Caco-2 (cell line): ENCODE results near the gene CACNA1H. TPM values are rescaled to one million over a fixed set of nuclear protein-coding genes. Genes with fewer than 3 reads are reported as not detected.

ENCODE experiments used
- BruUV-seq: library from RNA; stranded (reverse); fragments of 400-500 nt; replicated peaks from 2 replicates; lab custom pipeline; 2021; lab: Mats Ljungman, UMichigan
- CTCF ChIA-PET: fragments of 300-600 bp; sonication (Branson Sonifier 250); formaldehyde crosslinking; loops from one replicate; lab custom pipeline; 2022; ENCODE audit warnings: antibody characterized with exemption; lab: Charles Lee
- POLR2A ChIA-PET: fragments of 300-600 bp; sonication (Branson Sonifier 250); formaldehyde crosslinking; loops from one replicate; lab custom pipeline; 2022; ENCODE audit warnings: antibody characterized with exemption; lab: Charles Lee
- DNase-seq, 2 experiments: peaks; one replicate each; pipeline versions ENCODE4 v3.0.0 to v3.0.0-alpha.2; 2020 to 2022
- H3K27me3 ChIP-seq: replicated peaks from 2 replicates; pipeline ENCODE4 v1.6.0; 2011; ENCODE audit warnings: low read length; ENCODE audit not compliant: control insufficient read depth, insufficient read depth
- H3K36me3 ChIP-seq: 2 replicates; pipeline ENCODE4 v1.5.1; 2011; ENCODE audit warnings: low read length; ENCODE audit not compliant: control insufficient read depth, insufficient read depth
- H3K4me1 ChIP-seq: fragments of 250-450 bp; sonication (Bioruptor Pico); 2 replicates; pipeline ENCODE4 v1.5.1; 2020; ENCODE audit warnings: mild to moderate bottlenecking
- H3K4me3 ChIP-seq: 2 replicates; pipeline ENCODE4 v1.5.1; 2011; ENCODE audit warnings: low read depth, mild to moderate bottlenecking, control low read depth, low read length
- H3K9me3 ChIP-seq: fragments of 250-450 bp; sonication (Bioruptor Pico); 2 replicates; pipeline ENCODE4 v1.5.1; 2020; ENCODE audit warnings: mild to moderate bottlenecking, moderate library complexity
- H3K27ac Mint-ChIP-seq: one replicate; pipeline ENCODE4 v1.8.0; 2022; ENCODE audit warnings: mixed read lengths; ENCODE audit not compliant: unreplicated experiment
- H3K27me3 Mint-ChIP-seq: one replicate; pipeline ENCODE4 v1.8.0; 2022; ENCODE audit warnings: mixed read lengths; ENCODE audit not compliant: insufficient read depth, unreplicated experiment
- H3K36me3 Mint-ChIP-seq: one replicate; pipeline ENCODE4 v1.8.0; 2022; ENCODE audit warnings: mild to moderate bottlenecking, mixed read lengths; ENCODE audit not compliant: insufficient read depth, unreplicated experiment
- H3K4me1 Mint-ChIP-seq: one replicate; pipeline ENCODE4 v1.8.0; 2022; ENCODE audit warnings: low read depth, mixed read lengths; ENCODE audit not compliant: unreplicated experiment
- H3K4me3 Mint-ChIP-seq: one replicate; pipeline ENCODE4 v1.8.0; 2022; ENCODE audit warnings: mild to moderate bottlenecking, moderate library complexity, mixed read lengths; ENCODE audit not compliant: unreplicated experiment
- H3K9me3 Mint-ChIP-seq: one replicate; pipeline ENCODE4 v1.8.0; 2022; ENCODE audit warnings: mixed read lengths; ENCODE audit not compliant: unreplicated experiment
- CTCF ChIP-seq, 2 experiments: fragments of 200-600 bp in 1 of 2; IDR thresholded peaks; 1 replicate in 1 of 2; 2 replicates in 1 of 2; pipeline versions ENCODE4 v1.5.1 to v1.8.0; 2011 to 2022; ENCODE audit warnings: antibody characterized with exemption in 1 of 2, control low read depth in 1 of 2, inconsistent platforms in 1 of 2, low read depth in 1 of 2, low read length in 1 of 2, mild to moderate bottlenecking in 1 of 2, moderate library complexity in 1 of 2; ENCODE audit not compliant: insufficient read depth in 1 of 2, severe bottlenecking in 1 of 2, unreplicated experiment in 1 of 2
- intact Hi-C: fragments of 100-400 bp; cut with micrococcal nuclease; formaldehyde crosslinking; loops from one replicate; pipeline ENCODE4 v1.10.0; 2022; ENCODE audit not compliant: unreplicated experiment
- total RNA-seq: library from RNA; stranded (reverse); gene quantifications from 2 replicates; pipeline ENCODE4 v1.2.3, GENCODE V29; 2022

Gene CACNA1H
- total RNA-seq, 1 experiment from 2014 or later: 5.1 TPM

GRCh38 chr16:1137604-1138003 is 15.3 kb upstream of the CACNA1H start:
- no peaks in the 10 kb centered on the region for H3K36me3 Mint-ChIP-seq
- no peak overlapping the region for H3K27ac Mint-ChIP-seq
- intact Hi-C loops: no loop called here
- H3K9me3 Mint-ChIP-seq: no peaks in the 10 kb centered on the region
- Histone ChIP-seq H3K4me1 (no peaks in the 10 kb centered on the region), H3K27me3 (no peaks in the 10 kb centered on the region), H3K9me3 (no peaks in the 10 kb centered on the region), H3K4me3 (no peak overlapping the region), H3K36me3 (no peaks in the 10 kb centered on the region)
- no peak overlapping the region for H3K4me3 Mint-ChIP-seq
- no TSS peak for BruUV-seq
- CTCF ChIA-PET: no interaction called here
- peaks cover 12% of the 10 kb centered on the region for H3K27me3 Mint-ChIP-seq
- DNase-seq: no peak
- POLR2A ChIA-PET: no interaction called here
- TF ChIP-seq CTCF (IDR thresholded peaks at IDR 0.05; ENCODE audit: insufficient read depth in 1 of 2, low read depth in 1 of 2, low read length in 1 of 2, severe bottlenecking in 1 of 2, unreplicated experiment in 1 of 2): no peak
- no peaks in the 10 kb centered on the region for H3K4me1 Mint-ChIP-seq

DNA sequence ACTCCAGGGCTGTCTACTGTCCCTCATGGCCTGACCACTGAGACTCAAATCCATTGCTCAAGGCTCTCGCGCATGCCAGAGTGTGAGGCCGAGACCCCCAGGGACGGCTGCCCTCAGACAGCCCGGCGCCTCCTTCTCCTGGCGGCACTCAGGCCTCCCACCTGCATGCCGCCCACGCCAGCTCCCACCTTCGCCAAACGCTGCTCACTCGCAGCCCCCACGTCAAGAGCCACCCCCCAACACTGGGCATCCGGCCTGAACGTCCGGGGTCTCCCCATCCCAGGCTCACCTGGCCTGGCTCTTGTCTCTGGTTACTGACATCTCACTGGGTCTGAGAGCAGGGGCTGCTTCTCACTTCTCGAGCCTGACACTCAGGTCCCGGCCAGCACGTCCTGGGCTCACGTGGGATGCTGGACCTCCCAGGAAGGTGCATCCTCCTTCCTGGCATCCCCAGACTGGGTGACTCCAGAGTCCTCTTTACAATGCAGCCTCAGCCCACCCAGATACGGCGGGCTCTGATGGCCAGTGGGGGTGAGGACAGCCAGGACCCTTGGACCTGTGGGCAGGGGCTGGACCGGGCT is 12.2 kb upstream of the CACNA1H start:
- CTCF ChIA-PET: no interaction called here
- Mint-ChIP-seq H3K9me3 (no peaks in the 10 kb centered on the region), H3K36me3 (no peaks in the 10 kb centered on the region), H3K4me1 (no peaks in the 10 kb centered on the region), H3K27ac (no peak overlapping the region), H3K4me3 (no peak overlapping the region), H3K27me3 (peaks cover 12% of the 10 kb centered on the region)
- H3K4me1 ChIP-seq: no peaks in the 10 kb centered on the region
- no peak overlapping the region for H3K4me3 ChIP-seq
- no peaks in the 10 kb centered on the region for H3K9me3 ChIP-seq
- DNase-seq: no peak
- no TSS peak for BruUV-seq
- no peaks in the 10 kb centered on the region for H3K36me3 ChIP-seq
- TF ChIP-seq CTCF (IDR thresholded peaks at IDR 0.05; ENCODE audit: insufficient read depth in 1 of 2, low read depth in 1 of 2, low read length in 1 of 2, severe bottlenecking in 1 of 2, unreplicated experiment in 1 of 2): no peak
- intact Hi-C loops: no loop called here
- H3K27me3 ChIP-seq: no peaks in the 10 kb centered on the region
- POLR2A ChIA-PET: no interaction called here

GRCh38 chr16:1141191-1141590 is 11.7 kb upstream of the CACNA1H start:
- no peaks in the 10 kb centered on the region for H3K9me3 ChIP-seq
- H3K4me3 Mint-ChIP-seq: no peak overlapping the region
- BruUV-seq: no TSS peak
- H3K36me3 Mint-ChIP-seq: no peaks in the 10 kb centered on the region
- no peak overlapping the region for H3K27ac Mint-ChIP-seq
- intact Hi-C loops: no loop called here
- no peaks in the 10 kb centered on the region for H3K4me1 Mint-ChIP-seq
- no peaks in the 10 kb centered on the region for H3K9me3 Mint-ChIP-seq
- DNase-seq: no peak
- no peak for TF ChIP-seq CTCF (IDR thresholded peaks at IDR 0.05; ENCODE audit: insufficient read depth in 1 of 2, low read depth in 1 of 2, low read length in 1 of 2, severe bottlenecking in 1 of 2, unreplicated experiment in 1 of 2)
- ChIA-PET POLR2A (no interaction called here), CTCF (no interaction called here)
- H3K4me1 ChIP-seq: no peaks in the 10 kb centered on the region
- no peaks in the 10 kb centered on the region for H3K36me3 ChIP-seq
- H3K4me3 ChIP-seq: no peak overlapping the region
- peaks cover 12% of the 10 kb centered on the region for H3K27me3 Mint-ChIP-seq
- no peaks in the 10 kb centered on the region for H3K27me3 ChIP-seq
